K562 (cell line): ENCODE results near the gene ERN1. TPM values are rescaled to one million over a fixed set of nuclear protein-coding genes. Genes with fewer than 3 reads are reported as not detected.

Experiments used
- BACH1 ChIP-seq: fragments of 200-800 bp; sonication (Bioruptor generic); IDR thresholded peaks from 2 replicates; pipeline ENCODE4 v1.6.1; 2016; ENCODE audit warnings: missing genetic modification characterization, missing compliant biosample characterization
- BMI1 ChIP-seq: fragments of 150-350 bp; IDR thresholded peaks from 2 replicates; pipeline ENCODE4 v1.6.1; 2014; ENCODE audit warnings: low read length
- CAMTA2 ChIP-seq: fragments of 250-450 bp; sonication (Bioruptor Pico); conservative IDR thresholded peaks from 2 replicates; pipeline ENCODE4 v1.5.1; 2022
- CC2D1A ChIP-seq: fragments of 450-650 bp; IDR thresholded peaks from 2 replicates; pipeline ENCODE4 v1.6.1; 2017; ENCODE audit warnings: mild to moderate bottlenecking
- CHD4 ChIP-seq: fragments of 200-600 bp; sonication (generic); IDR thresholded peaks from 3 replicates; pipeline ENCODE4 v1.6.1; 2012; ENCODE audit warnings: low read depth, mild to moderate bottlenecking, mixed read lengths, low read length, inconsistent platforms; ENCODE audit not compliant: insufficient read depth, insufficient replicate concordance, poor library complexity, severe bottlenecking
- CSDE1 ChIP-seq, 2 experiments: fragments of 450-650 bp; IDR thresholded peaks; 2 replicates each; pipeline ENCODE4 v1.6.1; 2016; ENCODE audit warnings: mild to moderate bottlenecking in 1 of 2
- FOS ChIP-seq: IDR thresholded peaks from 3 replicates; pipeline ENCODE4 v1.6.1; 2011; ENCODE audit not compliant: insufficient read length; ENCODE audit errors: extremely low read depth
- GTF2A2 ChIP-seq: IDR thresholded peaks from 2 replicates; pipeline ENCODE4 v1.6.1; 2016; ENCODE audit warnings: mild to moderate bottlenecking, missing genetic modification characterization, missing compliant biosample characterization
- HCFC1 ChIP-seq: IDR thresholded peaks from 2 replicates; pipeline ENCODE4 v1.6.1; 2012; ENCODE audit warnings: low read depth, low read length, improper control_type of control experiment
- HMG20B ChIP-seq: fragments of 250-450 bp; sonication (Bioruptor Pico); IDR thresholded peaks from 2 replicates; pipeline ENCODE4 v1.5.0; 2021; ENCODE audit warnings: mild to moderate bottlenecking
- KDM5B ChIP-seq: fragments of 200-600 bp; sonication (generic); IDR thresholded peaks from 2 replicates; pipeline ENCODE4 v1.6.1; 2012; ENCODE audit warnings: low read depth, mild to moderate bottlenecking, moderate library complexity, low read length, control low read depth, inconsistent platforms; ENCODE audit not compliant: insufficient replicate concordance
- MXI1 ChIP-seq: IDR thresholded peaks from 2 replicates; pipeline ENCODE4 v1.6.1; 2011; ENCODE audit warnings: low read depth, mild to moderate bottlenecking, improper control_type of control experiment, low read length
- NCOA2 ChIP-seq, 2 experiments: fragments of 450-650 bp; IDR thresholded peaks; 2 replicates each; pipeline ENCODE4 v1.6.1; 2018; ENCODE audit warnings: mild to moderate bottlenecking in 2 of 2, moderate library complexity in 1 of 2; ENCODE audit not compliant: partially characterized antibody in 2 of 2
- NCOA4 ChIP-seq: fragments of 450-650 bp; IDR thresholded peaks from 2 replicates; pipeline ENCODE4 v1.6.1; 2018; ENCODE audit warnings: mild to moderate bottlenecking; ENCODE audit not compliant: partially characterized antibody
- NRF1 ChIP-seq, 2 experiments: fragments of 450-650 bp; IDR thresholded peaks in 1 of 2; conservative IDR thresholded peaks in 1 of 2; 2 replicates each; pipeline ENCODE4 v1.6.1; 2014; ENCODE audit warnings: mild to moderate bottlenecking in 2 of 2
- PHF21A ChIP-seq: fragments of 450-650 bp; IDR thresholded peaks from 2 replicates; pipeline ENCODE4 v1.6.1; 2017; ENCODE audit warnings: low read depth, borderline replicate concordance
- PHF8 ChIP-seq: fragments of 200-600 bp; sonication (generic); IDR thresholded peaks from 2 replicates; pipeline ENCODE4 v1.6.1; 2012; ENCODE audit warnings: mixed run types, mild to moderate bottlenecking, inconsistent platforms, low read length, moderate library complexity, borderline replicate concordance
- PTBP1 ChIP-seq: fragments of 200-400 bp; formaldehyde crosslinking; IDR thresholded peaks from 2 replicates; pipeline ENCODE4 v1.6.1; 2017; ENCODE audit warnings: low read depth, low read length
- RHOXF2B ChIP-seq: fragments of 250-450 bp; sonication (Bioruptor Pico); conservative IDR thresholded peaks from 2 replicates; pipeline ENCODE4 v1.5.1; 2021
- ZBTB1 ChIP-seq: sonication (generic); formaldehyde crosslinking; IDR thresholded peaks from 2 replicates; pipeline ENCODE4 v1.8.1; 2023; ENCODE audit warnings: missing genetic modification reagents, low read depth, mild to moderate bottlenecking, borderline replicate concordance
- ZNF436 ChIP-seq: fragments of 250-450, 450-650 bp; sonication (Bioruptor Pico); formaldehyde crosslinking; IDR thresholded peaks from 2 replicates; pipeline ENCODE4 v1.7.0; 2020; ENCODE audit warnings: mild to moderate bottlenecking
- ZNF644 ChIP-seq: fragments of 200-800 bp; sonication (Bioruptor generic); IDR thresholded peaks from 2 replicates; pipeline ENCODE4 v1.6.1; 2016; ENCODE audit warnings: low read depth, missing genetic modification characterization, missing compliant biosample characterization
- polyA plus RNA-seq, 8 experiments: library from polyadenylated mRNA; depleted of rRNA in 4 of 8; stranded (reverse) in 5 of 8; unstranded in 3 of 8; fragments of >200 nt; fragmentation: Nextera tagmentation in 2 of 8; fragmentation: Illumina TruSeq in 1 of 8; extraction: Ambion mirVana in 2 of 8; extraction: Trizol in 1 of 8; gene quantifications; 2 replicates each; pipeline versions ENCODE4 v1.2.1 to v1.2.3, GENCODE V29; 2011 to 2014; ENCODE audit warnings: inconsistent platforms in 1 of 8, missing spikeins in 1 of 8
- total RNA-seq, 7 experiments: library from RNA; depleted of rRNA in 6 of 7; stranded (reverse); fragments of >200 nt in 6 of 7; fragmentation: Illumina TruSeq in 2 of 7; extraction: Trizol in 2 of 7; gene quantifications; 2 replicates each; pipeline versions ENCODE4 v1.2.1 to v1.2.3, GENCODE V29; 2011 to 2021; ENCODE audit warnings: low replicate concordance in 1 of 7
- TF ChIP-seq, protein P1 (sequence below): fragments of 450-650 bp; formaldehyde crosslinking; IDR thresholded peaks from 2 replicates; pipeline ENCODE4 v1.4.0; 2022; ENCODE audit warnings: missing genetic modification characterization
- TF ChIP-seq, protein P2 (sequence below): fragments of 200-800 bp; sonication (Bioruptor generic); IDR thresholded peaks from 2 replicates; pipeline ENCODE4 v1.6.1; 2017; ENCODE audit warnings: missing genetic modification characterization, missing compliant biosample characterization
- TF ChIP-seq, protein P3 (sequence below): fragments of 200-800 bp; sonication (Bioruptor generic); IDR thresholded peaks from 2 replicates; pipeline ENCODE4 v1.6.1; 2017; ENCODE audit warnings: missing genetic modification characterization, missing compliant biosample characterization

ERN1 gene
- total and polyA plus RNA-seq, 9 of the 15 experiments (the other 6 are each of a cell fraction or from before 2014, with no cell fraction given), result 2.1 to 22.5 (median 7.3) TPM

DNA sequence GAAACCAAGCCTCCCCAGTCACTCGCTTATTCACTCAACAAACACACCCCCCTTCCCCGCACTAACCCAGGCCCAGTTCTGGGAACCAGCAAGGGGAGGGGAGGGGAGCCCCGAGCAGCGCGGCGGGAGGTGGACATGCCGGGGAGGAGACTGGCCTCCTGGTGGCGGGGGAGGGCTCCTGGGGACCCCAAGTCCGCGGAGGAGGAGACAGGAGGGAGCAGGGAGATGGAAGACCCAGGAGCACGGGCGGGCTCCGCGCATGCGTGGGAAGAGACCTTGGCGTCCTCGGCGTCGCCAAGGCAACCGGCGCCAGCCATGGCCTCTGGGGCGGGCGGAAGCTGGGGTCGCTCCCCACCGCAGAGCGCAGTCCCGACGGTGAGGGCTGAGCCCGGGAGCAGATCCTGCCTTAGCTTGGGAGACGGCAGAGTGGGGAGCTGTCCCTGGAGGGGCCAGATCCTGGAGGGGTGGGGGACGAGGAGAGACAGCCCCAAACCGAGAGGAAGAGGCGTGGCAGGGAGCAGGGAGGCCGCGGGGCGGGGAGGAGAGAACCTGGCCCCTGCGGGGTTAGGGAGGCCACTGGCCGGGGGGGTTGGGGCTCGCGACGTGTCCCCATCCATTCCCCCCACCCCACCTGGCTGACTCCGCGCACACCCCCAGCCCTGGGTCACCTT is 131.8 kb downstream of the ERN1 start, which contains the start of gene PRR29 (continued):
- TF ChIP-seq HMG20B (CRISPR knock-in tag) (no peak), PHF21A (no peak), CHD4 (no peak), ZNF644 (no peak), NRF1 (conservative IDR thresholded peaks at IDR 0.05 in 1 of 2, IDR thresholded peaks at IDR 0.05 in 1 of 2) (peak; percentile 95 to 96), HCFC1 (peak; percentile 14; the same call in 1 of the 2 replicates), PTBP1 (no peak), ZBTB1 (peak; percentile 26; the same call in 1 of the 2 replicates), MXI1 (peak; percentile 89), ZNF436 (CRISPR knock-in tag) (no peak), PHF8 (peak; percentile 28; the same call in 1 of the 2 replicates), BMI1 (peak; percentile 83), KDM5B (no peak), NCOA2 (IDR thresholded peaks at IDR 0.05; ENCODE audit: partially characterized antibody in 2 of 2) (no peak), CSDE1 (IDR thresholded peaks at IDR 0.05) (peak in 1 of 2 experiments; percentile 92; a peak in 2 of 4 replicates), BACH1 (tag) (no peak), CAMTA2 (CRISPR knock-in tag) (no peak), FOS (no peak), GTF2A2 (tag) (no peak), RHOXF2B (no peak), CC2D1A (no peak), NCOA4 (no peak)
- TF ChIP-seq, protein P1, sequence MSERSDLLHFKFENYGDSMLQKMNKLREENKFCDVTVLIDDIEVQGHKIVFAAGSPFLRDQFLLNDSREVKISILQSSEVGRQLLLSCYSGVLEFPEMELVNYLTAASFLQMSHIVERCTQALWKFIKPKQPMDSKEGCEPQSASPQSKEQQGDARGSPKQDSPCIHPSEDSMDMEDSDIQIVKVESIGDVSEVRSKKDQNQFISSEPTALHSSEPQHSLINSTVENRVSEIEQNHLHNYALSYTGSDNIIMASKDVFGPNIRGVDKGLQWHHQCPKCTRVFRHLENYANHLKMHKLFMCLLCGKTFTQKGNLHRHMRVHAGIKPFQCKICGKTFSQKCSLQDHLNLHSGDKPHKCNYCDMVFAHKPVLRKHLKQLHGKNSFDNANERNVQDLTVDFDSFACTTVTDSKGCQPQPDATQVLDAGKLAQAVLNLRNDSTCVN (CRISPR knock-in tag), result no peak
- TF ChIP-seq, protein P2, sequence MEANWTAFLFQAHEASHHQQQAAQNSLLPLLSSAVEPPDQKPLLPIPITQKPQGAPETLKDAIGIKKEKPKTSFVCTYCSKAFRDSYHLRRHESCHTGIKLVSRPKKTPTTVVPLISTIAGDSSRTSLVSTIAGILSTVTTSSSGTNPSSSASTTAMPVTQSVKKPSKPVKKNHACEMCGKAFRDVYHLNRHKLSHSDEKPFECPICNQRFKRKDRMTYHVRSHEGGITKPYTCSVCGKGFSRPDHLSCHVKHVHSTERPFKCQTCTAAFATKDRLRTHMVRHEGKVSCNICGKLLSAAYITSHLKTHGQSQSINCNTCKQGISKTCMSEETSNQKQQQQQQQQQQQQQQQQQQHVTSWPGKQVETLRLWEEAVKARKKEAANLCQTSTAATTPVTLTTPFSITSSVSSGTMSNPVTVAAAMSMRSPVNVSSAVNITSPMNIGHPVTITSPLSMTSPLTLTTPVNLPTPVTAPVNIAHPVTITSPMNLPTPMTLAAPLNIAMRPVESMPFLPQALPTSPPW (CRISPR knock-in tag), result peak; percentile 65
- TF ChIP-seq, protein P3, sequence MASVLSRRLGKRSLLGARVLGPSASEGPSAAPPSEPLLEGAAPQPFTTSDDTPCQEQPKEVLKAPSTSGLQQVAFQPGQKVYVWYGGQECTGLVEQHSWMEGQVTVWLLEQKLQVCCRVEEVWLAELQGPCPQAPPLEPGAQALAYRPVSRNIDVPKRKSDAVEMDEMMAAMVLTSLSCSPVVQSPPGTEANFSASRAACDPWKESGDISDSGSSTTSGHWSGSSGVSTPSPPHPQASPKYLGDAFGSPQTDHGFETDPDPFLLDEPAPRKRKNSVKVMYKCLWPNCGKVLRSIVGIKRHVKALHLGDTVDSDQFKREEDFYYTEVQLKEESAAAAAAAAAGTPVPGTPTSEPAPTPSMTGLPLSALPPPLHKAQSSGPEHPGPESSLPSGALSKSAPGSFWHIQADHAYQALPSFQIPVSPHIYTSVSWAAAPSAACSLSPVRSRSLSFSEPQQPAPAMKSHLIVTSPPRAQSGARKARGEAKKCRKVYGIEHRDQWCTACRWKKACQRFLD, result no peak
